Gastroesophageal sphincter (tissue), 3 donors: Measurements from ENCODE around the gene GUSB.

Experiments
- EP300 ChIP-seq: sonication (generic); formaldehyde crosslinking; IDR thresholded peaks from one replicate; pipeline ENCODE4 v1.6.1; 2017; ENCODE audit warnings: antibody characterized with exemption, mild to moderate bottlenecking
- POLR2A ChIP-seq, 2 donors: fragments of 450-650 bp; IDR thresholded peaks; one replicate each; pipeline ENCODE4 v1.6.1; 2017; ENCODE audit warnings: antibody characterized with exemption in 2 of 2, mild to moderate bottlenecking in 2 of 2, moderate library complexity in 1 of 2
- POLR2AphosphoS5 ChIP-seq: sonication (generic); formaldehyde crosslinking; IDR thresholded peaks from one replicate; pipeline ENCODE4 v1.6.1; 2017; ENCODE audit warnings: antibody characterized with exemption
- TF ChIP-seq, protein P1 (sequence below), 4 experiments: fragments of 200-600 bp in 2 of 4; fragments of 450-650 bp in 2 of 4; sonication (generic) in 1 of 4; IDR thresholded peaks; one replicate each; pipeline ENCODE4 v1.5.1; 2017 to 2019; ENCODE audit warnings: antibody characterized with exemption in 4 of 4, mild to moderate bottlenecking in 2 of 4, moderate library complexity in 2 of 4

DNA sequence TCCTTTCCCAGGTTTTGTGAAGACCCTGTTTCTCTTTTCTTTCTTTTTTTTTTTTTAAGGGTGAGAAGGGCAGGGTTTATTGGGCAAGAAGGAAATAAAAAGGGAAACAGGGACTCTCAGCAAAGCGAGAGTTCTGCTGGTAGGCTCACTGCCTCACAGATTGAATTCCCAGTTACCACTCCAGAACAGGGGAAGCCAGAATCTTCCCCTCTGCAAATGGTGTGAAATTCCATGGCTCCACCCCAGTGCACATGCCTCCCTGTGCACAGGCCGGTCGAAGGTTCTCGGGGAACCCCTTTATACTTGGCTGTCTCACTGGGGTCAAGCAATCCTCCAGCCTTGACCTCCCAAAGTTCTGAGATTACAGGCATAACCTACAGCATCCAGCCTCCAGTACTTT lies 10.5 kb upstream of the GUSB start:
- TF ChIP-seq POLR2A (IDR thresholded peaks at IDR 0.05) = no peak
- TF ChIP-seq, protein P1, sequence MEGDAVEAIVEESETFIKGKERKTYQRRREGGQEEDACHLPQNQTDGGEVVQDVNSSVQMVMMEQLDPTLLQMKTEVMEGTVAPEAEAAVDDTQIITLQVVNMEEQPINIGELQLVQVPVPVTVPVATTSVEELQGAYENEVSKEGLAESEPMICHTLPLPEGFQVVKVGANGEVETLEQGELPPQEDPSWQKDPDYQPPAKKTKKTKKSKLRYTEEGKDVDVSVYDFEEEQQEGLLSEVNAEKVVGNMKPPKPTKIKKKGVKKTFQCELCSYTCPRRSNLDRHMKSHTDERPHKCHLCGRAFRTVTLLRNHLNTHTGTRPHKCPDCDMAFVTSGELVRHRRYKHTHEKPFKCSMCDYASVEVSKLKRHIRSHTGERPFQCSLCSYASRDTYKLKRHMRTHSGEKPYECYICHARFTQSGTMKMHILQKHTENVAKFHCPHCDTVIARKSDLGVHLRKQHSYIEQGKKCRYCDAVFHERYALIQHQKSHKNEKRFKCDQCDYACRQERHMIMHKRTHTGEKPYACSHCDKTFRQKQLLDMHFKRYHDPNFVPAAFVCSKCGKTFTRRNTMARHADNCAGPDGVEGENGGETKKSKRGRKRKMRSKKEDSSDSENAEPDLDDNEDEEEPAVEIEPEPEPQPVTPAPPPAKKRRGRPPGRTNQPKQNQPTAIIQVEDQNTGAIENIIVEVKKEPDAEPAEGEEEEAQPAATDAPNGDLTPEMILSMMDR (IDR thresholded peaks at IDR 0.05) = no peak
- no peak for TF ChIP-seq EP300
- TF ChIP-seq POLR2AphosphoS5 = no peak
